C4-2B (cell line): Measurements from ENCODE around the gene CD300LG.

Experiments used
- H3K27ac ChIP-seq: fragments of 450-650 bp; 2 replicates; pipeline ENCODE4 v1.5.1; 2017
- CTCF ChIP-seq: fragments of 450-650 bp; conservative IDR thresholded peaks from 2 replicates; pipeline ENCODE4 v1.5.1; 2017; ENCODE audit warnings: mild to moderate bottlenecking
- ZFX ChIP-seq: fragments of 450-650 bp; IDR thresholded peaks from 2 replicates; pipeline ENCODE4 v1.6.1; 2017

Gene CD300LG

DNA sequence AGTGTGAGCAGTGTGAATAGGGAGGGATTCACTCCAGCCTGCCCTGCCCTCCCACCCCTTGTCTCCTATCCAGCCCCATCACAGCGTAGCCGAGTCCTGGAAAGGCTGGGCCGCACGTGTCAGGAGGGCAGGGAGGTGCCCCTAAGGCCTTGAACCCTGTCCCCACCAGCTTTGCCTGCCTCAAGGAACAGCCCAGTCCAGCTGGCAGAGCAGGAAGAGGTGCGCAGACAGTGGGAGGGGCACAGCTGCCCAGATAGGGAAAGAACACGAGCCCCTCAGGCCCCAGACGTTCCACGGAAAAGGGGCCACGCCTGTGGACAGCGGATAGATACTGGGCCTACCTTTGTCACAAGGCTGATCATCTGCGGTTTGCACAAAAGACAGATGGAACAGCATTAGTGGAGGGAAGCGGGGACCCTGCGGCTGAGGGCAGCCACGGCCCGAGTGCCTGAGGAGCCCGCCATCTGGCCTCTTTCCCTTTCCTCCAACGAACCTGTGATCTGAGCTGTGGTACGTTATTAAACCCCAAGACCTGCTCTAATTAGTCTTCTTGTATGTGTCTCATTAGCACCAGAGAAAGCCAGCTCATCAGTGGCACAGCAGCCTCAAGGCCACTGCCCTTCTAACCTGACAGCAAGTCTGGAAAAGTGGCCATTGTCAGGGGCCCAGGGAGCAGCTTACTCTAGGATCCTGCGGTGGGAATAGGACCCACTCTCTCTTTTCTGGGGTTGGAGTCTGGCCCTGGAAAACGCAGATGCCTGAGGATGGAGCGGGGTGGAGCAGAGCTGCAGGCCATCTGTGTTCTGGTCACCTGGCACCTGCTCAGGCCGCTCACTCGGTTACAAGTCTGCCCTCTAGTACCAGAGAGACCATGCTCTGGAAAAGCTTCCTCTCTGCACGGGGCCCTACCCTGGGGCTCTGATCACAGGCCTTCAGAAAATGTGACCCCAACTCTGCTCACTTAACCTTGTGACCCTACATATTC, 30.3 kb upstream of the CD300LG start:
- TF ChIP-seq ZFX: no peak
- TF ChIP-seq CTCF: no peak
- no peak overlapping the region for H3K27ac ChIP-seq

- H3K27ac ChIP-seq: no peak overlapping the region
- TF ChIP-seq ZFX: no peak
- no peak for TF ChIP-seq CTCF
Measured at GRCh38 chr17:43817826-43818225, 29.1 kb upstream of the CD300LG start.

DNA sequence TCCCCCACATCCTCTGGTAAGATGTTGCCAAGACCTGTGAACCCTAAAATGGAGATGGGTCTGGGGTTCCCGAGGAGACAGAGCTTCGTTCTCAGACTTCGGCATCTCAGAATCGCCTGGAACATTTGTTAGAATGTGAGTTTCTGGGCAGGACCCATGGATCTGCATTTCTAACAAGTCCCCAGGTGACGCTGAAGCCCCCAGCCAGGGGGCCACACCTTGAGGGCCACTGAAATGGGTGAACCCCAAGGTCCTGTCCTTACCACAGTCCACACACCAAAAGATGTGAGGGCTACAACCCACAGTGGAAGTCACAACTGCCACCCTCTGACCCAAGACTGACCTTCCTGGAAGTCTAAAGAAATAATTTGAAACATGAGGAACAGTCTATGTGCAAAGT, 28.0 kb upstream of the CD300LG start:
- H3K27ac ChIP-seq: no peak overlapping the region
- TF ChIP-seq CTCF (no peak), ZFX (no peak)

GRCh38 chr17:43820759-43821158, 26.2 kb upstream of the CD300LG start:
- no peak for TF ChIP-seq CTCF
- TF ChIP-seq ZFX: no peak
- no peak overlapping the region for H3K27ac ChIP-seq

GRCh38 chr17:43822570-43823190, 24.3 kb upstream of the CD300LG start:
- no peak for TF ChIP-seq CTCF
- no peak for TF ChIP-seq ZFX
- H3K27ac ChIP-seq: peak overlapping the region; percentile 57

DNA sequence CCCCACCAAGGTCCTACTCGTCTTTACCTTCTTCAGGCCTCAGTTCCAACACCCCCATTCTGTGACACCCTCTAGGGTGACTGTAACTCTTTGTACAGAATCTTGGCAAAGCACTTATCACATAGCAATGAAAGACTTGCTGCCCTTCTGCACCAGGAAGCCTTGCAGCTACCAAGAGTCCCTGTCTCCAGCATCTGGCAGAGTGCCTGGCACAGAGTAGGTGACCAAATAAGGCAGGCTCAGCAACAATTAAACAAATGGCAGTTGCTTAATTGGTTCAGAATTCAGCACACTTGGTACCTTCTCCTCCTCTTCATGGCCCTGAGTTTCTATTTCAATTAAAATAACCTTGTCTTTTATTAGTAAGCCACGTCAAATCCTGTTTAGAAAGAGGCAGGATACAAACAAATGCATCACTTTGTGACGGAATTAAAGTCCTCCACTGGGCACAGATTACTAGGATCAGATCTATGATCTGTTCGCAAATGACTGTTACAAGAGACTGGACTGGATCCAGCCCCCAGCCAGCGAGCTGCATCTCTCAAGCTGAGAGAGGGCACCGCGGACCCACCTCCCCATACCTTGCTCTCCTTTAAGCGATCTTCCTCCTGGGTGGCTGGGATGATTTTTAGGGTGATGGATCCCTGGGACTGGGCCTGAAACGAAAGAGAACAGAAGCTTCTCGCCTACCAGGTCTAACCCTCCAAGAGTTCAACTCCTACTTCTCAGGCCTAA, 23.5 kb upstream of the CD300LG start:
- peak overlapping the region; percentile 57 for H3K27ac ChIP-seq
- TF ChIP-seq CTCF: no peak
- TF ChIP-seq ZFX: no peak
